Gastrocnemius medialis (tissue), 4 donors: Measurements from ENCODE around the gene SPAST.
"Not testable (repeated sequence)": the region's sequence is repeated elsewhere in the genome, so short reads cannot be mapped to it uniquely, and the experiment has no call there.

Experiments used
- POLR2A ChIP-seq, 2 donors: fragments of 450-650 bp; IDR thresholded peaks; one replicate each; pipeline ENCODE4 v1.6.1; 2017; ENCODE audit warnings: antibody characterized with exemption in 2 of 2, mild to moderate bottlenecking in 2 of 2, moderate library complexity in 2 of 2
- TF ChIP-seq, protein P1 (sequence below), 5 experiments: fragments of 450-650 bp in 3 of 5; fragments of 200-600 bp in 2 of 5; sonication (generic) in 2 of 5; IDR thresholded peaks in 4 of 5; conservative IDR thresholded peaks in 1 of 5; 1 replicate in 4 of 5; 2 replicates in 1 of 5; pipeline ENCODE4 v1.5.1; 2016 to 2019; ENCODE audit warnings: antibody characterized with exemption in 5 of 5, mild to moderate bottlenecking in 3 of 5, moderate library complexity in 3 of 5

DNA sequence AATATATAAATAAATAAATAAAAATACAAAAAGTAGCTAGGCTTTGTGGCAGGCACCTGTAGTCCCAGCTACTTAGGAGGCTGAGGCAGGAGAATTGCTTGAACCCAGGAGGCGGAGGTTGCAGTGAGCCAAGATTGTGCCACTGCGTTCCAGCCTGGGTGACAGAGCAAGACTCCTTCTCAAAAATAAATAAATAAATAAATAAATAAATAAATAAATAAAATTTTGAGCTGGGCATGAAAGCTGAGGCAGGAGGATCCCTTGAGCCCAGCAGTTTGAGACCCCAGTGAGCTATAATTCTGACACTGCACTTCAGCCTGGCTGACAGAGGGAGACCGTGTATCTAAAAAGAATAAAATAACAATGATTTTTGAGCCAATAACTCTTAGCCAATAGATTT, 8.8 kb upstream of the SPAST start:
- TF ChIP-seq, protein P1, sequence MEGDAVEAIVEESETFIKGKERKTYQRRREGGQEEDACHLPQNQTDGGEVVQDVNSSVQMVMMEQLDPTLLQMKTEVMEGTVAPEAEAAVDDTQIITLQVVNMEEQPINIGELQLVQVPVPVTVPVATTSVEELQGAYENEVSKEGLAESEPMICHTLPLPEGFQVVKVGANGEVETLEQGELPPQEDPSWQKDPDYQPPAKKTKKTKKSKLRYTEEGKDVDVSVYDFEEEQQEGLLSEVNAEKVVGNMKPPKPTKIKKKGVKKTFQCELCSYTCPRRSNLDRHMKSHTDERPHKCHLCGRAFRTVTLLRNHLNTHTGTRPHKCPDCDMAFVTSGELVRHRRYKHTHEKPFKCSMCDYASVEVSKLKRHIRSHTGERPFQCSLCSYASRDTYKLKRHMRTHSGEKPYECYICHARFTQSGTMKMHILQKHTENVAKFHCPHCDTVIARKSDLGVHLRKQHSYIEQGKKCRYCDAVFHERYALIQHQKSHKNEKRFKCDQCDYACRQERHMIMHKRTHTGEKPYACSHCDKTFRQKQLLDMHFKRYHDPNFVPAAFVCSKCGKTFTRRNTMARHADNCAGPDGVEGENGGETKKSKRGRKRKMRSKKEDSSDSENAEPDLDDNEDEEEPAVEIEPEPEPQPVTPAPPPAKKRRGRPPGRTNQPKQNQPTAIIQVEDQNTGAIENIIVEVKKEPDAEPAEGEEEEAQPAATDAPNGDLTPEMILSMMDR (IDR thresholded peaks at IDR 0.05 in 4 of 5, conservative IDR thresholded peaks at IDR 0.05 in 1 of 5) = not testable (repeated sequence)
- not testable (repeated sequence) for TF ChIP-seq POLR2A (IDR thresholded peaks at IDR 0.05)
